Activated naive CD4-positive, alpha-beta T cell treated with anti-CD3 and anti-CD28 coated beads, Interleukin-2, amount 50 U/mL, for 24 hours (primary cell): ENCODE measurements around the gene IL20RB.

Experiments
- H3K27ac Mint-ChIP-seq: one replicate; pipeline ENCODE4 v1.8.0; 2021; ENCODE audit warnings: mild to moderate bottlenecking, mixed read lengths
- H3K27me3 Mint-ChIP-seq: one replicate; pipeline ENCODE4 v1.8.0; 2021; ENCODE audit warnings: mixed read lengths
- H3K36me3 Mint-ChIP-seq: one replicate; pipeline ENCODE4 v1.8.0; 2021; ENCODE audit warnings: mixed read lengths
- H3K4me1 Mint-ChIP-seq: one replicate; pipeline ENCODE4 v1.8.0; 2021; ENCODE audit warnings: mixed read lengths
- H3K4me3 Mint-ChIP-seq: one replicate; pipeline ENCODE4 v1.8.0; 2021; ENCODE audit warnings: mild to moderate bottlenecking, mixed read lengths
- H3K9me3 Mint-ChIP-seq: one replicate; pipeline ENCODE4 v1.8.0; 2021; ENCODE audit warnings: mixed read lengths

IL20RB gene, protein sequence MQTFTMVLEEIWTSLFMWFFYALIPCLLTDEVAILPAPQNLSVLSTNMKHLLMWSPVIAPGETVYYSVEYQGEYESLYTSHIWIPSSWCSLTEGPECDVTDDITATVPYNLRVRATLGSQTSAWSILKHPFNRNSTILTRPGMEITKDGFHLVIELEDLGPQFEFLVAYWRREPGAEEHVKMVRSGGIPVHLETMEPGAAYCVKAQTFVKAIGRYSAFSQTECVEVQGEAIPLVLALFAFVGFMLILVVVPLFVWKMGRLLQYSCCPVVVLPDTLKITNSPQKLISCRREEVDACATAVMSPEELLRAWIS

DNA sequence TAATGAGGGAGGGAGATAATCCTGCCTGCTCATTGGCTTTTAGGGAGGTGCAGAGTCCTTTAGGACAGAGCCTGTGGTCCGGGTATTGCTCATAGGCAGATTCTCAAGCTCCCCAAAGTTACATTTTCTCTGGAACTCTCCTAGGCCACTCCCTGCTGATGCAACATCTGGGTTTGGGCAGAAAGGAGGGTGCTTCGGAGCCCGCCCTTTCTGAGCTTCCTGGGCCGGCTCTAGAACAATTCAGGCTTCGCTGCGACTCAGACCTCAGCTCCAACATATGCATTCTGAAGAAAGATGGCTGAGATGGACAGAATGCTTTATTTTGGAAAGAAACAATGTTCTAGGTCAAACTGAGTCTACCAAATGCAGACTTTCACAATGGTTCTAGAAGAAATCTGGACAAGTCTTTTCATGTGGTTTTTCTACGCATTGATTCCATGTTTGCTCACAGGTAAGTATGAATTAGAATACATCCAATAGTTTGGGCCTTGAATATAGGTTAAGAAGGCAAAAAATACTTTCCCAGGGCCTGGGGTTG is at the start of gene IL20RB:
IL20RB (plus strand) TSS at position 233 of the 538 bp plus-strand sequence; CDS start at position 364, 131 bp downstream.
- no peaks in the 10 kb centered on the region for H3K27me3 Mint-ChIP-seq
- H3K27ac Mint-ChIP-seq, result peak within 1 kb of the TSS; percentile 48
- H3K4me1 Mint-ChIP-seq, result peaks cover 21% of the 10 kb centered on the region
- H3K9me3 Mint-ChIP-seq, result no peaks in the 10 kb centered on the region
- H3K36me3 Mint-ChIP-seq, result no peaks in the 10 kb centered on the region
- no peak within 1 kb of the TSS for H3K4me3 Mint-ChIP-seq

DNA sequence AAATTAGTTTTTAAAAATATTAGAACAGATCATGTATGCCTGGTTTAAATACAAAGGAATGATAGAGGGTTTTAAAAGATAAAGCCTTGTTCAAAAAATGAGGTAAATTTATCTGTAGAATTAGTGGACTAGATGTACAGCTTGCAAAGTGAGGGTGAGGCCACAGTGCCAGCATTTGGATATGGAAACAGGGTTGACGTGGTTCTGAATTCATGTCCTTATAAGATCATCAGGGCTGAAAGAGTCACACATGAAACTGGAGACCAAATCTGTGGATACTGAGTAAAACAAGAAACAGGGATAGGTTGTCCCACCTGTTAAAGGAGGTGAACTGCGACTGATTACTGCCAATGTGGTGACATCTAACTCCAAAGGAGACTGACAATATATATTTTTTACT is 49.5 kb upstream of the IL20RB start:
- H3K27ac Mint-ChIP-seq, result no peak overlapping the region
- no peaks in the 10 kb centered on the region for H3K9me3 Mint-ChIP-seq
- H3K4me3 Mint-ChIP-seq, result no peak overlapping the region
- H3K4me1 Mint-ChIP-seq, result peaks cover 82% of the 10 kb centered on the region
- no peaks in the 10 kb centered on the region for H3K27me3 Mint-ChIP-seq
- peaks cover 29% of the 10 kb centered on the region for H3K36me3 Mint-ChIP-seq

GRCh38 chr3:136909187-136909586 is 48.6 kb upstream of the IL20RB start:
- H3K4me1 Mint-ChIP-seq, result peaks cover 85% of the 10 kb centered on the region
- no peaks in the 10 kb centered on the region for H3K27me3 Mint-ChIP-seq
- peak overlapping the region; percentile 8 for H3K4me3 Mint-ChIP-seq
- peak overlapping the region; percentile 10 for H3K27ac Mint-ChIP-seq
- no peaks in the 10 kb centered on the region for H3K9me3 Mint-ChIP-seq
- peaks cover 25% of the 10 kb centered on the region for H3K36me3 Mint-ChIP-seq

DNA sequence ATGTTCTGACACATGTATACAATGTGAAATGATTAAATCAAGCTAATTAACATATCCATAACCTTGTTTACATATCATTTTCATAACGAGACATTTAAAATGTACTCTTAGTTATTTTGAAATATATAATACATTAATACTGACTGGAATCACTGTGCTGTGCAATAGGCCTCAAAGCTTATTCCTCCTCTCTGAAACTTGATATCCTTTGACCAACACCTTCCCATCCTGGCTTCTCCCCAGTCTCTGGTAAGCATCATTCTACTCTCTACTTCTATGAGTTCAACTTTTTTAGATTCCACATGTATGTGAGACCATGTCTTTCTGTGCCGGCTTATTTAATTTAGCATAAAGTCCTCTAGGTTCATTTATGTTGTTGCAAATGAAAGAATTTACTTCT is 47.1 kb upstream of the IL20RB start:
- Mint-ChIP-seq H3K27ac (no peak overlapping the region), H3K36me3 (peaks cover 24% of the 10 kb centered on the region), H3K4me3 (no peak overlapping the region), H3K4me1 (peaks cover 99% of the 10 kb centered on the region), H3K27me3 (no peaks in the 10 kb centered on the region), H3K9me3 (no peaks in the 10 kb centered on the region)

DNA sequence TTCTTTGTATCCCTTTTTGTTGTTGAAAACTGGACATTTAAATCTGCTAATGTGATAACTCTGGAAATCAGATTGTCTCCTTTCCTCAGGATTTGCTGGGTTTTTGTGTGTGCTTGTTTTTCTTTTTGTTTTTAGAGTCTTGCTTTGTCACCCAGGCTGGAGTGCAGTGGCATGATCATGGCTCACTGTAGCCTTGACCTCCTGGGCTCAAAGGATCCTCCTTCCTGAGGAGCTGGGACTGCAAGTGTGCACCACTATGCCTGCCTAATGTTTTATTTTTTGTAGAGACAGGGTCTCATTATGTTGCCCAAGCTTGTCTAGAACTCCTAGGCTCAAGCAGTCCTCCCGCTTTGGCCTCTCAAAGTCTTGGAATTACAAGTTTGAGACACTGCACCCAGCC is 44.6 kb upstream of the IL20RB start:
- Mint-ChIP-seq H3K27ac (no peak overlapping the region), H3K27me3 (no peaks in the 10 kb centered on the region), H3K9me3 (no peaks in the 10 kb centered on the region), H3K4me1 (peaks cover 98% of the 10 kb centered on the region), H3K36me3 (peaks cover 14% of the 10 kb centered on the region), H3K4me3 (peak overlapping the region; percentile 39)

- Mint-ChIP-seq H3K27ac (peak overlapping the region; percentile 72), H3K36me3 (peaks cover 14% of the 10 kb centered on the region), H3K27me3 (no peaks in the 10 kb centered on the region), H3K4me3 (no peak overlapping the region), H3K9me3 (no peaks in the 10 kb centered on the region), H3K4me1 (peaks cover 98% of the 10 kb centered on the region)
Observed at GRCh38 chr3:136914739-136915138, 43.0 kb upstream of the IL20RB start.

DNA sequence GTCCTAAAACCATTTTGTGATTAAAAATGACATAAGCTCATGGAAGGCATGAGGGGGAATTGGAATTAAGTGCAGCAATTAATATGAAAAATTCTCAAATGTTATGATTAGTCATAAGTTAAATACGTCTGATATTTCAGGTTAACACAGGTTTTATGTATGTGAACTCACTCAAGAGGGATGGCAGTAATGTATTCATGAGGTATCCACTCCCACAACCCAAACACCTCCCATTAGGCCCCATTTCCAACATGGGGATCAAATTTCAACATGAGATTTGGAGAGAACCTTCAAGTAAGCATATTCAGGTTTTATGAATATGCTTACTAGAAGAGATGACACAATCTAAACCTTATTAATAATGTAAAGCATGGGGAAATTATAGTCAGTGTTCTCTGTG is 41.6 kb upstream of the IL20RB start:
- no peak overlapping the region for H3K27ac Mint-ChIP-seq
- peaks cover 1% of the 10 kb centered on the region for H3K9me3 Mint-ChIP-seq
- H3K27me3 Mint-ChIP-seq, result no peaks in the 10 kb centered on the region
- H3K4me3 Mint-ChIP-seq, result no peak overlapping the region
- H3K36me3 Mint-ChIP-seq, result peaks cover 16% of the 10 kb centered on the region
- H3K4me1 Mint-ChIP-seq, result peaks cover 97% of the 10 kb centered on the region

DNA sequence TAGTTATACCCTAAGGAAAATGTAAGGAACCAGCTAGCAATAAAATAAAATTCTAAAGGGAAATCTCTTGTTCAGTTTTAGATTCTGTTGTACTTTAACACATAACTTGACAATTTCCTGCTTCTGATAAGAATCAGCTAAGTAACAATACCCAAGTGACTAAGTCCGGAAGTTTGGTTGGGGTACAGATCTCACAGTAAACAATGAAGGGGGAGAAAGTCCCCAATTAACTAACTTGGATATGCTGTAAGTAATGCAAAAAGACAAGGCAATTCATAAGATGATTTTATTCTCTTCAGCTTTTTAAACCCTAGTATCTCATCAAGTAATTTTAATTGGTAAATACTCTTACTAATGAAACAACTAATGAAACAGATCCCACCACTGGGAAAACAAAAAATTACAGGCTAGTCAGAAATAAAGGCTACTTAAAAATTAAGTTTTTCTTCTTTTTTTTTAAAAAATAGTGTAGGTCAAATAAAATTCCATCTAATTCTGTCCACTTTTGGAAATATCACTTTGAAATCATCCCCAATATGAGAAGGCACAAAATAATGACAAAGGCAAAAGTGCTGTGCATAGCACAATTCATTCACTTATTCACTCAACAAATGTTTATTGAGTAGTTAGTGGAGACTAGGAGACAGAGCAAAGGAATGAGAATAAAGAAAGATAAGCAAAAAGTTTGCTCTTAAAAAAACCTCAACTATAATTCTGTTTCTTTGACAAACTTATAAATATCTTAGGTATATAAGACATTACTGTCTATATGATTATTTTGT is 37.8 kb upstream of the IL20RB start:
- H3K27me3 Mint-ChIP-seq, result no peaks in the 10 kb centered on the region
- H3K9me3 Mint-ChIP-seq, result peaks cover 4% of the 10 kb centered on the region
- no peak overlapping the region for H3K27ac Mint-ChIP-seq
- peak overlapping the region; percentile 45 for H3K4me3 Mint-ChIP-seq
- H3K36me3 Mint-ChIP-seq, result peaks cover 6% of the 10 kb centered on the region
- peaks cover 90% of the 10 kb centered on the region for H3K4me1 Mint-ChIP-seq

DNA sequence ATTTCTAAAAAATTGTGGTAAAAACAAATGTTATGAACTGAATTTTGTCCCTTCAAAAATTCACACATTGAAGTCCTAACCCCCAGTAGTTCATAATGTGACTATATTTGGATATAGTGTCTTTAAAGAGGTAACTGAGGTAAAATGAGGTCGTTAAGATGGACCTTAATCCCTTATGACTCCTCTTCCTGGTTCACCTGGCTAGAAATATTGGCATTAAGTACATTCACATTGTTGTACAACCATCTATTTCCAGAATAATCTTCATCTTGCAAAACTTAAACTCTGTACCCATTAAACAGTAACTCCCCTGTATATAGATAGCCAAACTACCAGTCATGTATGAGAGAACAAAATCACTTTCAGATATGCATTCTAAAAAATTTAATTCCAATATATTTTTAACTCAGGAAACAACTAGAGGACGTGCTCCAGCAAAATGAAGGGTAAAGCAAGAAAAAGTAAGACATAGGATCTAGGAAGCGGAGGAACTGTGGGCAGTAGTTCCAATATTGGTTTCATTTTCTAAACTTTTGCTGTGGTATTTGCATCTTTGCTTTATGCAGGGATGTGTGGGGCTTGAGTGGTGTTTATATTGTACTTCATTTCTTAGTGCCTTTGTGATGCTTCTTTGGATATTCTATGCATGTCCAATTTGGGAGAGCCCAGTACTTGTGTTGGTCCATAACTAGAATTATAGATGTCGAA is 36.7 kb upstream of the IL20RB start:
- Mint-ChIP-seq H3K27ac (no peak overlapping the region), H3K27me3 (no peaks in the 10 kb centered on the region)

DNA sequence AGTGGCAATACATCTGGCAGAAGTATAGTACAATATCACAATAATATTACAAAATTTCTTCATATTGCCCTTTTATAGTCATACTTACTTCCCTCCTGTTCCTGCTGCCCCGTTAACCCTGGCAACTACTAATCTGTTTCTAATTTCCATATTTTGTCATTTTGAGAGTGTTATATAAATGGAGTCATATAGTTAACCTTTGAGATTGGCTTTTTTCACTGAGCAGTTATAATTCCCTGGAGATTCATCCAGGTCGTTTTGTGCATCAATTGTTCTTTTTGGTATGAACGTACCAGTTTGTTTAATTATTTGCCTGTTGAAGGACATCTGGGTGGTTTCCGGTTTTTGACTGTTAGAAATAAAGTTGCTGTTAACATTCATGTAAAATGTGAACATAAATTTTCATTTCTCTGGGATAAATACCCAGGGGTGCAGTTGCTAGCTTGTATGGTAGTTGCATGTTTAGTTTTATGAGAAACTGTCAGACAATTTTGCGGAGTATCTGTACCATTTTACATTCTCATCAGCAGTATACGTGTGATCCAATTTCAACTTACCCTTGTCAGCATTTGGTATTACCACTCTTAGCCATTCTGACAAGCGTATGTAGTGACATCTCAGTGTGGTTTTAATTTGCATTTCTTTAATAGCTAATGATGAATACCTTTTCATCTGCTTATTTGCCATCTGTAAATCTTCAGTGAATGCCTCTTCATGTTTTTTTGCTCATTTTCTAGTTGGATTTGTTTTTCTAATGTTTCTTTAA is 32.2 kb upstream of the IL20RB start:
- H3K4me1 Mint-ChIP-seq, result peaks cover 69% of the 10 kb centered on the region
- H3K4me3 Mint-ChIP-seq, result no peak overlapping the region

More for the DNA sequence above, 36.7 kb upstream of the IL20RB start:
- H3K9me3 Mint-ChIP-seq, result peaks cover 4% of the 10 kb centered on the region
- H3K4me3 Mint-ChIP-seq, result peak overlapping the region; percentile 37
- H3K4me1 Mint-ChIP-seq, result peaks cover 88% of the 10 kb centered on the region
- H3K36me3 Mint-ChIP-seq, result peaks cover 8% of the 10 kb centered on the region

GRCh38 chr3:136928240-136928639 is 29.5 kb upstream of the IL20RB start:
- Mint-ChIP-seq H3K27ac (no peak overlapping the region), H3K4me1 (peaks cover 68% of the 10 kb centered on the region), H3K9me3 (no peaks in the 10 kb centered on the region), H3K4me3 (no peak overlapping the region), H3K27me3 (no peaks in the 10 kb centered on the region), H3K36me3 (peaks cover 16% of the 10 kb centered on the region)

More for the DNA sequence above, 32.2 kb upstream of the IL20RB start:
- no peak overlapping the region for H3K27ac Mint-ChIP-seq
- no peaks in the 10 kb centered on the region for H3K27me3 Mint-ChIP-seq
- H3K36me3 Mint-ChIP-seq, result peaks cover 18% of the 10 kb centered on the region
- peaks cover 4% of the 10 kb centered on the region for H3K9me3 Mint-ChIP-seq

DNA sequence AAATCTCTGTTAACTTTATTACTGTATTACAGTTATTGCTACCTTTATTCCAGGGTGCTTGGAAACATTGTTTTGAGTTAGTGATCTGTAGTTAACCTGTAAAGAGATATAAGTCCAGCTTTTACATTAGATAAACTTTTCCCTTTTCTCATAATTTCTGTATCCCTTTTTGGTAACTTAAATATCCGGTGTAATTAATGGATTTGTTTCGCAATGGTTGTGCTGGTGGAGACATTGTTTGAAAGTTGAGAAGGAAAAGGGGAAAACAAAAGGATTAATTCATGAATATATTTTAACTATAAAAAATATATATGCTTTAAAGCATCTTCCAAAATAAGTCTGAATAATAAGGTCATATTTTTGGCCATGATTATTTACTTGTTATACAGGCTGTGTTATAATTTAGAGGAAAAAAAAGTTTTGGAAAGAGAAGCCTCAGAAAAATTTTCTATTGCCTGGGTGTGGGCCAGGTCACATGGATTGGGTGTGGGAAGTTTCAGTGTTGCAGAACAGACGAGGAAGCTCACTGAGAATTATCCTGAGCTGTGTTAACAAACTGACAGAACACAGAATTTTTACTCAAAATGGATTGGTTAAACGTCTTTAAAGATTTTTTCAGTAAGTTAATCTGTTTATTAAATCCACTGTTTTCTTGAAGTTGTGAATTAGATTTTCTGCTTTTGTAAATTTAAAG is 27.7 kb upstream of the IL20RB start:
- Mint-ChIP-seq H3K36me3 (peaks cover 26% of the 10 kb centered on the region), H3K9me3 (no peaks in the 10 kb centered on the region), H3K27ac (no peak overlapping the region), H3K4me3 (no peak overlapping the region), H3K27me3 (no peaks in the 10 kb centered on the region), H3K4me1 (peaks cover 67% of the 10 kb centered on the region)

GRCh38 chr3:136931606-136932005 is 26.2 kb upstream of the IL20RB start:
- Mint-ChIP-seq H3K4me1 (peaks cover 67% of the 10 kb centered on the region), H3K9me3 (peaks cover 3% of the 10 kb centered on the region), H3K36me3 (peaks cover 30% of the 10 kb centered on the region), H3K4me3 (no peak overlapping the region), H3K27ac (no peak overlapping the region), H3K27me3 (no peaks in the 10 kb centered on the region)

DNA sequence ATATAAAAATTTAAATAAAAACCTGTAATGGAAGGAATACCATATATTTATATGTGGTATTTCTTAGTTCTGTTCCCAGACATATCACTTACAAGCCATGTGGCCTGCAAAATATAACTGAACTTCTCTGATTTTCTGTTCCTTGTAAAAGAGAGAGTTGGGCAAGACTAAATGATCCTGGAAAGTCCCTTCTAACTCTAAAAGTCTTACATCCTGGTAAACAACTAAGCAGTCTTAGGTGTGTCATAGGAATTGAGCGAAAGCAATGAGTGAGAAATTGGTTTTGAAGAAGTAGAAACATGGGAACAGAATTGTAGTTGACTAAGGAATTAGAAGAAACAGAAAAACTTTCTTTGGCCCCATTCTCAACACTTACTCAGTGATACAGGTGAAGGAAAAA is 25.3 kb upstream of the IL20RB start:
- H3K4me1 Mint-ChIP-seq, result peaks cover 72% of the 10 kb centered on the region
- peak overlapping the region; percentile 0 for H3K4me3 Mint-ChIP-seq
- H3K27ac Mint-ChIP-seq, result peak overlapping the region; percentile 5
- H3K36me3 Mint-ChIP-seq, result peaks cover 33% of the 10 kb centered on the region
- peaks cover 4% of the 10 kb centered on the region for H3K9me3 Mint-ChIP-seq
- no peaks in the 10 kb centered on the region for H3K27me3 Mint-ChIP-seq
